Uterus (tissue), 2 donors: ENCODE measurements around the gene CDH16.

Experiments
- CTCF ChIP-seq, 4 experiments: fragments of 200-600 bp in 2 of 4; fragments of 450-650 bp in 2 of 4; sonication (generic) in 2 of 4; IDR thresholded peaks; one replicate each; pipeline ENCODE4 v1.5.1; 2016 to 2019; ENCODE audit warnings: antibody characterized with exemption in 4 of 4, mild to moderate bottlenecking in 2 of 4, moderate library complexity in 1 of 4
- POLR2A ChIP-seq, 2 donors: fragments of 450-650 bp; IDR thresholded peaks; one replicate each; pipeline ENCODE4 v1.6.1; 2016; ENCODE audit warnings: antibody characterized with exemption in 2 of 2, mild to moderate bottlenecking in 1 of 2, moderate library complexity in 1 of 2

DNA sequence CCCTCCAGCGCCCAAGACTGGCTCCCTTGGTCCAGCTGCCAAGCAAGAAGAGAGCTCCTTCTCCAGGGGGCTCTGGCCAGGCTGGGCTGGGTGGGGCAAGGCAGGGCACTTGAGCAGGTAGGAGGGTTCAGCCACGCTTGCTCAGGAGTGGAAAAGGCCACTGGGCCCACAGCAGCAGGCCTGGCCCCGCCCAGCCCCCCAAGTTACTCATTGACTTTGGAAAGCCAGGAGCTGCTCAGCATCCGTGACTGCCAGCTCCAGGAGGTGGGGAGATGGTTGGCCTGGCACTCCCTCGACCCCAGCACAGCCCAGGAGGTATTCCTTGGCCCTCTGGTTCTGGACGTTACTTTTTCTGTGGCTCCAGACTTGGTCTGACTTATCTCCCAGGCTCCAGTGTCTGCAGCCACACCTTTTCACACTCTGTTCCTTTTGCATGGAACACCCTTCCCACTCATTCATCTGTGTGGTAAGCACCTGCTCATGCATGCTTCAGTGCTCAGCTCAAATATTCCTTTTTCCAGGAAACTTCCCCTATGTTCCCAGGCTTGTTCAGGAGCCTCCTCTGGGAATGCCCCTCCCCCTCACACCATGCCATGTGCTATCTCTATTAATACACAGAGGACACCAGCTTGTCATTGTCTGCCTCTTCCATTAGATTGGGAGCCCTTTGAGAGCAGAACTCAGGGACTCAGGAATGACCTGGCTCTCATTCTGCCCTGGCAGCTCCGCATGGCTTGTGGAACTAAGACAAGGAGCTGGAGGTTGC is at the start of gene CDH16:
- no peak for TF ChIP-seq CTCF (IDR thresholded peaks at IDR 0.05)
- no peak for TF ChIP-seq POLR2A (IDR thresholded peaks at IDR 0.05)
